AG04450 (cell line): ENCODE results near the gene MYOT. TPM values are rescaled to one million over a fixed set of nuclear protein-coding genes. Genes with fewer than 3 reads are reported as not detected.

Source experiments
- CTCF ChIA-PET: fragments of 300-600, 350-600 bp; formaldehyde crosslinking; extraction: SDS; loops from one replicate; lab custom pipeline; 2022; ENCODE audit warnings: antibody characterized with exemption, inconsistent platforms; lab: Charles Lee
- POLR2A ChIA-PET: fragments of 350-600 bp; formaldehyde crosslinking; extraction: SDS; loops from one replicate; lab custom pipeline; 2021; ENCODE audit warnings: antibody characterized with exemption, inconsistent platforms; lab: Yijun Ruan, JAX
- DNase-seq: peaks from one replicate; pipeline ENCODE4 v3.0.0-alpha.2; 2011; ENCODE audit warnings: low read depth, low spot score
- H3K27ac ChIP-seq: one replicate; pipeline ENCODE4 v1.5.1; 2012; ENCODE audit warnings: low read depth, low read length, control low read depth
- H3K27me3 ChIP-seq: one replicate; pipeline ENCODE4 v1.6.0; 2012; ENCODE audit warnings: low read length; ENCODE audit not compliant: control insufficient read depth, insufficient read depth
- H3K4me3 ChIP-seq: 2 replicates; pipeline ENCODE4 v1.5.1; 2011; ENCODE audit warnings: mild to moderate bottlenecking, low read depth, low read length, control low read depth
- H3K9me3 ChIP-seq: 2 replicates; pipeline ENCODE4 v1.5.1; 2012; ENCODE audit warnings: low read length; ENCODE audit not compliant: control insufficient read depth, insufficient read depth
- CTCF ChIP-seq: IDR thresholded peaks from 2 replicates; pipeline ENCODE4 v1.5.1; 2011; ENCODE audit warnings: low read depth, low read length, control low read depth, inconsistent platforms
- polyA plus RNA-seq: library from polyadenylated mRNA; depleted of rRNA; stranded (reverse); fragments of >200 nt; gene quantifications from 2 replicates; pipeline ENCODE4 v1.2.3, GENCODE V29; 2011

The MYOT gene
- polyA plus RNA-seq, 1 experiment, result not detected

- Histone ChIP-seq H3K27me3 (no peaks in the 10 kb centered on the region), H3K9me3 (peaks cover 8% of the 10 kb centered on the region), H3K4me3 (no peak overlapping the region), H3K27ac (no peak overlapping the region)
- ChIA-PET CTCF (interaction anchor here (1.0 to 3.7 kb wide), 2 partner anchors 109 to 148 kb away, joined by 3 to 15 read pairs; no protein-coding TSS in a partner anchor), POLR2A (no interaction called here)
- TF ChIP-seq CTCF, result no peak
- no peak for DNase-seq
Measured at GRCh38 chr5:137887831-137888230, 20.2 kb downstream of the MYOT start.

DNA sequence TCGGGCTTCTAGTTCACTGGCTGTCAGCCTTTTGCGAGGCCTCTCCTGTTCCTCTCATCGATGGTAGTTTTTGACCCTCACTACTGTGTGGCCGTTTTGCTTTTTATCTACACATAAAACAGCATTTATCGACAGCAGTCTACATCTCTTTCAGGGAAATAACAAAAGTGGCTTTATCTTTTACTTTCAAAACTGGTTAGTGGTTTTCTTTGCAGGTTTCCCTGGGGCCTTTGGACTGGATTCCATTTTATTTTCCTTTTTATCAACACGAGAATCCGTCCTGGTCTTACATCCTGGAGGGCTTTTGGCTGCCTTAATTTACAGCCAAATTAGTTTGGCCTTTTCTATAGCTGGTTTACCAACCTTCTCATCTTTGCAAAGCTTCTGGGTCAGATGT is 20.8 kb downstream of the MYOT start:
- no peaks in the 10 kb centered on the region for H3K27me3 ChIP-seq
- no peak for TF ChIP-seq CTCF
- H3K4me3 ChIP-seq, result no peak overlapping the region; the same call in 1 of the 2 replicates
- no peak overlapping the region for H3K27ac ChIP-seq
- H3K9me3 ChIP-seq, result peaks cover 8% of the 10 kb centered on the region
- DNase-seq, result no peak
- POLR2A ChIA-PET, result interaction anchor here (1.3 kb wide), 1 partner anchor 228 kb away, joined by 3 read pairs; no protein-coding TSS in a partner anchor
- CTCF ChIA-PET, result interaction anchor here (0.6 to 3.7 kb wide), 2 partner anchors 109 to 111 kb away, joined by 3 to 15 read pairs; no protein-coding TSS in a partner anchor

DNA sequence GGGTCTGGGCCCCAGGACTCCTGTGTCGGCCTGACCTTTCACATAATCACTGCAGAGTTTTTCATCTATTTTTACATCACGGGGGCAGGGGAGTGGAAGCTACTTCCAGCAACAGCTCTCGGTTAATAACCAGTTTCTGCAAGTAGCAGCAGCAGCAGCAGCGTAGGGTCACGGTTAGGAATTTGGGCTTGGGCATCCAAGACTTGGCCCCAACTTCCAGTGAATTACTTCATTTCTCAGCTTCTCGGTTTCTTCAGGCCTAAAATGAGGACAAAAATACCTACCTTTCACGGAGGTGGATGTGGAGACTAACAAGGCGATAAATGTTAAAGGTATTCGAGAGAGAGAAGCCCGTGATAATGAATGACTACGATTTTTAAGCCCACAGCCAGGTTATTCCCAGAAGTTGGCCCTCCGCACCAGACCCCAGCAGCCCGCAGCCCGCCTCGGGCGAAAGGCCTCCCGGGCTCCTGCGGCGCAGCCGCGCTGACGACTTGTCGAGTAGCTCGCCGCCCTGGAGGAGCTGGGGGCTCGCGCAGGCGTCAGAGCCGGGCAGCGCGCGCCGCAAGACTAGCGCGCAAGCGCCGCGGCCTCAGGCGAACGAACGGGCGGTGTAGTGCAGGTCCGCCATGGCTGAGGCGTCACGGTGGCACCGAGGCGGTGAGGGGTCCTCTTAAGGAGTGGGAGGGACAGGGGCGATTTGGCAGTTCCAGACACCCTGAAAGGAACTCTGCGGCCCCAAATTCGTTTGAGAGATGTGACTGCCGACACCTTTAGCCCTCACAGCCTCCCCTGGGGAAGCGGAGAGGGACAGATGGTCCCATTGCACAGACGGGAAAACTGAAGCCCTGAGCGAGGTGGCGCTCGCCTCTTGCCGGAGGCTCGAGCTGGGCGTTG is 21.5 kb downstream of the MYOT start, which contains the start of gene PKD2L2:
TSS of gene PKD2L2 (plus strand) at position 595 of the 897 bp plus-strand sequence. CDS start at position 630, 35 bp downstream.
- H3K27me3 ChIP-seq, result no peaks in the 10 kb centered on the region
- peaks cover 8% of the 10 kb centered on the region for H3K9me3 ChIP-seq
- DNase-seq, result peak; percentile 48
- POLR2A ChIA-PET, result interaction anchor here (0.7 to 1.3 kb wide), 3 partner anchors 35 to 228 kb away, joined by 3 read pairs; no protein-coding TSS in a partner anchor
- CTCF ChIA-PET, result interaction anchor here (0.6 to 3.7 kb wide), 3 partner anchors 97 to 111 kb away, joined by 3 to 15 read pairs (median 3); no protein-coding TSS in a partner anchor
- H3K4me3 ChIP-seq, result peak within 1 kb of the TSS; percentile 63
- H3K27ac ChIP-seq, result peak within 1 kb of the TSS; percentile 52
- no peak for TF ChIP-seq CTCF

DNA sequence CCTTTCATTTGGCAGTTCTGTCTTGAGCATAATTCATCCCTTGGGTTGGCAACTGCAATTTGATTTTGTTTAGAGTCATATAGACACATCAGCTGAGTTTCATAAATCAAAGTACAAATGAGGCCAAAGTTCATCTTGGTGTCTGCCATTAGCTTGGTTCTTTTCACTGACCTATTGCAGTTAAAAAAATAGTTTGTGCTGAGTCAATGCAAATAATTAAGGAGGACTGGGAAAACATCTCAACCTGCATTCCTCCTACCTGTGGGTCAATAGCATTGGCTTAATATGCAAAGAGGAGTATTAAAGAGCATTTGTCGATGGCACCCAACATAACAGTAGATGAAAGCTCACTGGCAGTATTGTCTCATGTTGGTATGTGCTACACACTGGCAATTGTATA is 23.2 kb downstream of the MYOT start:
- CTCF ChIA-PET, result interaction anchor here (0.8 kb wide), 1 partner anchor 8 kb away, joined by 3 read pairs; no protein-coding TSS in a partner anchor
- Histone ChIP-seq H3K9me3 (peaks cover 8% of the 10 kb centered on the region), H3K27ac (no peak overlapping the region), H3K27me3 (peaks cover 3% of the 10 kb centered on the region), H3K4me3 (no peak overlapping the region)
- no peak for DNase-seq
- POLR2A ChIA-PET, result no interaction called here
- no peak for TF ChIP-seq CTCF

DNA sequence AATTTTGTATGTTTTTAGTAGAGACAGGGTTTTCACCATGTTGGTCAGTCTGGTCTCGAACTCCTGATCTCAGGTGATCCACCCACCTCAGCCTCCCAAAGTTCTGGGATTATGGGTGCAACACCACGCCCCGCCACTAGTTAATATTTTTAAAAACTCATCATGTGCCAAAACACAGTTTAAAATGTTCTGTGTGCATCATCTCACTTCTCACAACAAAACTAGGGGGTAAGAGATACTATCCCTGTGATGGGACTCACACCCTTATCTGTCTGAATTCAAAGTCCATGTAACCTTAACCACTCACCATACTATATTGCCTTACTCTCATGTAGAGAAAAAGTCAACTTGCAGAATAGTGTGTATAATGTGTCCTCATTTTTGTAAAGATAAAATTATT is 24.2 kb downstream of the MYOT start:
- TF ChIP-seq CTCF, result no peak
- POLR2A ChIA-PET, result no interaction called here

More for the DNA sequence above, 24.2 kb downstream of the MYOT start:
- no peak for DNase-seq
- CTCF ChIA-PET, result no interaction called here
- Histone ChIP-seq H3K4me3 (no peak overlapping the region), H3K27ac (no peak overlapping the region), H3K9me3 (peaks cover 8% of the 10 kb centered on the region), H3K27me3 (peaks cover 3% of the 10 kb centered on the region)
